RCC 7860 (cell line): ENCODE data around the gene EIF5AL1.
"Not testable (repeated sequence)": the region's sequence is repeated elsewhere in the genome, so short reads cannot be mapped to it uniquely, and the experiment has no call there.

Experiments
- DNase-seq: peaks from one replicate; pipeline ENCODE4 v3.0.0-alpha.2; 2015; ENCODE audit warnings: low spot score
- FAIRE-seq: peaks from 2 replicates; lab custom pipeline; 2012; peaks lifted over from hg19 to GRCh38; lab: Jason Lieb, UNC

EIF5AL1 gene

GRCh38 chr10:79509306-79509933 lies 2.9 kb upstream of the EIF5AL1 start:
- not testable (repeated sequence) for DNase-seq, FAIRE-seq

- not testable (repeated sequence) for FAIRE-seq
Measured at GRCh38 chr10:79509934-79510508, 2.3 kb upstream of the EIF5AL1 start.

GRCh38 chr10:79516532-79517205 lies 4.3 kb downstream of the EIF5AL1 start:
- FAIRE-seq, DNase-seq: not testable (repeated sequence)

More at GRCh38 chr10:79509934-79510508, 2.3 kb upstream of the EIF5AL1 start:
- DNase-seq = not testable (repeated sequence)

- DNase-seq, FAIRE-seq: not testable (repeated sequence)
Measured at GRCh38 chr10:79517567-79517966, 5.2 kb downstream of the EIF5AL1 start.

- DNase-seq, FAIRE-seq: not testable (repeated sequence)
Measured at GRCh38 chr10:79521751-79522150, 9.4 kb downstream of the EIF5AL1 start.

GRCh38 chr10:79522464-79522863 lies 10.1 kb downstream of the EIF5AL1 start:
- FAIRE-seq, DNase-seq: not testable (repeated sequence)

GRCh38 chr10:79523157-79523853 lies 11.0 kb downstream of the EIF5AL1 start:
- not testable (repeated sequence) for FAIRE-seq, DNase-seq

- DNase-seq, FAIRE-seq: not testable (repeated sequence)
Measured at GRCh38 chr10:79525049-79525710, 12.8 kb downstream of the EIF5AL1 start.

GRCh38 chr10:79528261-79528660 lies 15.9 kb downstream of the EIF5AL1 start:
- FAIRE-seq, DNase-seq: not testable (repeated sequence)

- not testable (repeated sequence) for DNase-seq, FAIRE-seq
Measured at GRCh38 chr10:79533142-79533902, 21.0 kb downstream of the EIF5AL1 start.

GRCh38 chr10:79533903-79534175 lies 21.5 kb downstream of the EIF5AL1 start:
- not testable (repeated sequence) for FAIRE-seq, DNase-seq

- not testable (repeated sequence) for DNase-seq, FAIRE-seq
Measured at GRCh38 chr10:79538311-79538710, 26.0 kb downstream of the EIF5AL1 start.

- FAIRE-seq = not testable (repeated sequence)
Measured at GRCh38 chr10:79540930-79541329, 28.6 kb downstream of the EIF5AL1 start.

GRCh38 chr10:79542626-79543025 lies 30.3 kb downstream of the EIF5AL1 start:
- no peak for FAIRE-seq
- no peak for DNase-seq

More at GRCh38 chr10:79540930-79541329, 28.6 kb downstream of the EIF5AL1 start:
- not testable (repeated sequence) for DNase-seq

- FAIRE-seq = not testable (repeated sequence)
Measured at GRCh38 chr10:79544408-79544807, 32.1 kb downstream of the EIF5AL1 start.

GRCh38 chr10:79544926-79545659 lies 32.8 kb downstream of the EIF5AL1 start:
- FAIRE-seq, DNase-seq: not testable (repeated sequence)

More at GRCh38 chr10:79544408-79544807, 32.1 kb downstream of the EIF5AL1 start:
- DNase-seq = not testable (repeated sequence)

GRCh38 chr10:79547128-79547527 lies 34.8 kb downstream of the EIF5AL1 start:
- not testable (repeated sequence) for DNase-seq, FAIRE-seq

GRCh38 chr10:79547973-79548372 lies 35.6 kb downstream of the EIF5AL1 start:
- DNase-seq (no peak), FAIRE-seq (no peak)

GRCh38 chr10:79552143-79552542 lies 39.8 kb downstream of the EIF5AL1 start:
- FAIRE-seq (no peak), DNase-seq (no peak)
